ENCODE data around the gene TEX101.
"Not testable (repeated sequence)": the region's sequence is repeated elsewhere in the genome, so short reads cannot be mapped to it uniquely, and the experiment has no call there.

Gene TEX101

DNA sequence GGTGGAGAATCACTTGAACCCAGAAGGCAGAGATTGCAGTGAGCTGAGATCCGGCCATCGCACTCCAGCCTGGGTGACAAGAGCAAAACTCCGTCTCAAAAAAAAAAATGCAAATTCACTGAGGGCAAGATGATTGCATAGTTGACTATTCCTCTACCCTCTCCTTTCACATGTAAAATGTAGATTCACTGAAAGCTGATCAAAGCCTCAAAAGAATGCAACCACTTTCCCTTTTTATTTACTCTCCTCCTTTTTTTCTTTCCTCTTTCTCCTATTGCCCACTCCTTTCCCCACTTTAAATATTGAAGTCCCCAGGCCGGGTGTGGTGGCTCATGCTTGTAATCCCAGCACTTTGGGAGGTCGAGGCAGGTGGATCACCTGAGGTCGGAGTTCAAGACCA lies 6.3 kb downstream of the TEX101 start:
- DNase-seq (ENCODE audit: low read depth) = no peak

DNA sequence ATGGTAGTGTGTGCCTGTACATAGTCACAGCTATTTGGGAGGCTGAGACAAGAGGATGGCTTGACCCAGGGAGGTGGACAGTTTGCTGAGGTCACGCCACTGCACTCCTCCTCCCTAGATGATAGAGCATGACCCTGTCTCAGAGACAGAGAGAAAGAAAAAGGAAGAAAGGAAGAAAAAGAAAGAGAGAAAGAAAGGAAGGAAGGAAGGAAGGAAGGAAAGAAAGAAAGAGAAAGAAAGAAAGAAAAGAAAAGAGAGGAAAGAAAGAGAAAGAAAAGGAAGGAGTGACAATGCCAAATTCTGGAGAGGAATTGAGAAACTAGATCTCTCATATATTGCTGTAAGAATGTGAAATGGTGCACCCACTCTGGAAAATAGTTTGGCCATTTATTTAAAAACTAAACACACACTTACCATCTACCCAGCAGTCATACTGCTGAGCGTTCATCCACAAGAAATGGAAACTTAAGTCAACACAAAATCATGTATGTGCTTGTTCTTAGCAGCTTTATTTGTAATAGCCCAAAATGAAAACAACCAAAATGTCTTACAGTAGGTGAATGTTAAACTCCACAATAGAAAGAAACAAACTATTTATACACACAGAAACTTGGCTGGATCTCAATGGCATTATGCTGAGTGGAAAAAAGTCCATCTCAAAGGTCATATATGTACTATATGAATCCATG lies 7.5 kb downstream of the TEX101 start:
- no peak for DNase-seq (ENCODE audit: low read depth)

DNA sequence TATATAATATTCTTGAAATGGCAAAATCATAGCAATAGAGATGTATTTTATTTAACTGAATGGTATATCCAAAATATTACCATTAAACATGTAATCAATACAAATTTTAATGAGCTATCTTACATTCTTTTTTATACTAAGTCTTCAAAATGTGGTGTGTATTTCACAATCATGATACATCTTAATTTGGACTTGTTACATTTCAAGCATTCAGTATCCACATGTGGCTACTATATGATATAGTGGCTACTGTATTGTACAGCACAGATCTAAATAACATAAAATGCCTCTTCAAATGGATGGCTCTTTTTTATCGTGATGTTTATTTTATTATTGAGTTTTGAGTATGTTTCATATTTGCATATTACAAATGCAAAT lies 8.0 kb downstream of the TEX101 start:
- no peak for DNase-seq (ENCODE audit: low read depth)

DNA sequence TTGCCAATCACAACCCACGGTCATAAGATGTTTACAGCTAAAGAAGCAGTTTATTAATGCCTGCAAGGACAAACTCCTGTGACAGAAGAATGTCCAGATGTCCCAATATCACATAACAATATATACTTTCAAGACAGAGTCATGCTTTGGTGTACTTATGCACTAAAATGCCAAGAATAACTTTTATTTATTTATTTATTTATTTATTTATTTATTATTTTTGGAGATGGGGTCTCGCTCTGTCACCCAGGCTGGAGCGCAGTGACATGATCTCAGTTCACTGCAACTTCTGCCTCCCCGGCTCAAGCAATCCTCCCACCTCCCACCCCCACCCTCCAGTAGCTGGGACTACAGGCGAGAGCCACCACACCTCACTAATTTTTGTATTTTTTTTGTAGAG lies 9.1 kb downstream of the TEX101 start:
- DNase-seq (ENCODE audit: low read depth) = no peak

DNA sequence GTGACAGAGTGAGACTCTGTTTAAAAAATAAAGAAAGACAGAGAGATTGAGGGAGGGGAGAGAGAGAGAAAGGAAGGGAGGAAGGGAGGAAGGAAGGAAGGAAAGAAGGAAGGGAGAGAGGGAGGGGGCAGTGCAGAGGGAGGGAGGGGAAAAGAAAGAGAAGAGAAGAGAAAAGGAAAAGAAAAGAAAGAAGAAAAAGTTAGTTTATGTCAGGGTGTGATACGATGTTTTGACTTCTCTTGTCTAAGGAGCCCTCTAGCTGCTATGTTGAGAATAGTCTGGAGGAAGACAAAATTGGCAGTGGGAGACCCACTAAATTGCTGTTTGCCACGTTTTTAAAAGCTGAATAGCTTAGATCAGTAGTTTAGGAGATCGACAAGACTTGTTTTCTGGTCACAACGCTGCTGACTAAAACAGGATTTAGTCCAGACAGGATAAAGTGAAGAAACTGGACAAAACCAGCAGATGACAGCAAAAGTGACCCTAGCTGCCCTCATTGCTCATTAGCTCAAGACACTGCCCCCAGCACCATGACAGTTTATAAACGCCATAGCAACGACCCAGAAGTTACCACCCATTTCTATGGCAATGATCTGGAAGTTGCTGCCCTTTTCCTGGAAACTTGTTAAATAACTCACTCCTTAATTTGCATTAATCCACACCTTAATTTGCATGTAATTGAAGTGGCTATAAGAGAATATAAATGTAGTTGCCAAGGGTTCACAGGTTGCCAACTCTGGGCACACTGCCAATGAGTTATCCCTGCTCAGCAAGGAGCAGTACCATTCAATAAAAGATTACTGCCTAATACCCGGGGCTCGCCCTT lies 11.1 kb downstream of the TEX101 start:
- DNase-seq (ENCODE audit: low read depth) = no peak

DNA sequence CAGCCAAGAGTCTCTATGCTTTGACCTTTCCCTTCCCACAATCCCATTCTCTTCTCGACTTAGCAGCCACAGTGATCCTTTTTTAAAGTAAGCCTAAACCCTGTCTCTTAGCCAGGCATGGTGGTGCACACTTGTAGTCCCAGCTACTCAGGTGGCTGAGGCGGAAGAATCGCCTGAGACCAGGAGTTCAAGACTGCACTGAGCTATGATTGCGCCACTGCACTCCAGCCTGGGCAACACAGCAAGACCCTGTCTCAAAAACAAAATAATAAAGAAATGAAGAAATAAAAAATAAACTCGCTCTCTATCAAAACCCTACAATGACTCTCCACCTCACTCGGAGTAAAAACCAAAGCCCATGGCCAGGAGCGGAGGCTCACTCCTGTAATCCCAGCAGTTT lies 14.7 kb downstream of the TEX101 start:
- no peak for DNase-seq (ENCODE audit: low read depth)

DNA sequence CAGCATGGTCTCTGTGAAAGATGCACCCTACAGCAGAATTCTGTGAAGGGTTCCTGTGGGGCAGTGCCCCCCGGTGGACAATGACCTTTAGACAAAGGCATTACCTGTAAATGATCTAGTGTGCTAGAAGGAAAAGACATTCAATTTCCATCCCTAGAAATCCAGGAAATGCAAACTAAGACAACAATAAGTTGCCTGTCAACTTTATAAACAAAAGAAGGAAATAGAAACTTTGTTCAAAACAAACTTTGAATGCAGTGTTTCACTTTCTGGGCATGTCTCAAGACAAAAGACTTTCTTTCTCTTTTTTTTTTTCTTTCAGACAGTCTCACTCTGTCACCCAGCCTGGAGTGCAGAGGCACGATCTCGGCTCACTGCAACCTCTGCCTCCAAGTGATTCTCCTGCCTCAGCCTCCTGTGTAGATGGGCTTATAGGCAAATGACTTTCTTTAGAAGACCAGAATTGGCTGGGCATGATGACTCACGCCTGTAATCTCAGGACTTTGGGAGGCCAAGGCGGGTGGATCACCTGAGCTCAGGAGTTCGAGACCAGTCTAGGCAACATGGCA lies 15.5 kb downstream of the TEX101 start:
- no peak for DNase-seq (ENCODE audit: low read depth)

DNA sequence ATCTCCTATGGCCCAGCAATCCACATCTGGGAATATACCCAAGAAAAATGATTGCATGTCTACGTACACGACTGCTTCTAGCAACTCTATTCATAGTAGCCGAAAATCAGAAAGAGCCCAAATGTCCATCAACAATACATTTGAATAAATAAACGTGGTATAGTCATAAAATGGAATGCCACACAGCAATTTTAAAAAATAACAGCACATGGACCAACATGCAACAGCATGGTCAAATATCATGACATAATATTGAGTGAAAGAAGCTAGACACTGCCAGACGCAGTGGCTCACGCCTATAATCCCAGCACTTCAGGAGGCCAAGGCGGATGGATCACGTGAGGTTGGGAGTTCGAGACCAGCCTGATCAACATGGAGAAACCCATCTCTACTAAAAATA lies 16.3 kb downstream of the TEX101 start:
- no peak for DNase-seq (ENCODE audit: low read depth)

DNA sequence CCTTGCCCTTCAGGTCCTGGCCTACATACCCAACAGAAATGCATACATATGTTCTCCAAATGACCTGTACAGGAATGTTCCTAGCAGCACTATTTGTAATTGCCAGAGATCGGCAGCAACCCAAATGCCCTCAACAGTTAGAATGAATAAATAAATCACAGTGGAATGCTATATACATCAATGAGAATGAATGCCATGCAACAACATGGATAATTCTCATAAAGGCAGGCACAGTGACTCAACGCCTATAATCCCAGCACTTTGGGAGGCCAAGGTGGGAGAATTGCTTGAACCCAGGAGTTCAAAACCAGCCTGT lies 18.6 kb downstream of the TEX101 start:
- no peak for DNase-seq (ENCODE audit: low read depth)

DNA sequence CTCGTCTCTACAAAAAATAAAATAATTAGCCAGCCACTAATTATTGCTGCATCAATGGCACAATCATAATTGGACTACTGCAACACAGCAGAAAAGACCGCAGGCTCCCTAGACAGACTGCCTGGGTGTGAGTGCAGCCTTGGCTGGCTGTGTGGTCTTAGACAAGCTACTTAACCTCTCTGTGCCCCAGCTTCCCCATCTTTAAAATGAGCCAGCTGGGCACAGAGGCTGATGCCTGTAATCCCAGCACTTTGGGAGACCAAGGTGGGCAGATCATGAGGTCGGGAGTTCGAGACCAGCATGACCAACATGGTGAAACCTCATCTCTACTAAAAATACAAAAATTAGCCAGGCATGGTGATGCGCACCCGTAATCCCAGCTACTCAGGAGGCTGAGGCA lies 19.0 kb downstream of the TEX101 start:
- DNase-seq (ENCODE audit: low read depth) = no peak

DNA sequence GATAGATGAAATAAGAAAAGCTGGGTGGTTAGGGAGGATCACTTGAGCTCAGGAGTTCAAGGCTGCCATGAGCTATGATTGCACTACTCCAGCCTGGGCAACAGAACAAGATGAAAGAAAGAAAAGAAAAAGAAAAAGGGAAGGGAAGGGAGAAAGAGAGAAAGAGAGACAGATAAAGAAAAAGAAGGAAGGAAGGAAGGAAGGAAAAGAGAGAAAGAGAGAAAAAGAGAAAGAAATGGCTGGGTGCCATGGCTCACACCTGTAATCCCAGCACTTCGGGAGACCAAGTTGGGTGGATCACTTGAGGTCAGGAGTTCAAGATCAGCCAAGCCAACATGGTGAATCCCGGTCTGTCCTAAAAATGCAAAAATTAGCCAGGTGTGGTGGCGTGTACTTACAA lies 21.1 kb downstream of the TEX101 start:
- DNase-seq (ENCODE audit: low read depth) = no peak

DNA sequence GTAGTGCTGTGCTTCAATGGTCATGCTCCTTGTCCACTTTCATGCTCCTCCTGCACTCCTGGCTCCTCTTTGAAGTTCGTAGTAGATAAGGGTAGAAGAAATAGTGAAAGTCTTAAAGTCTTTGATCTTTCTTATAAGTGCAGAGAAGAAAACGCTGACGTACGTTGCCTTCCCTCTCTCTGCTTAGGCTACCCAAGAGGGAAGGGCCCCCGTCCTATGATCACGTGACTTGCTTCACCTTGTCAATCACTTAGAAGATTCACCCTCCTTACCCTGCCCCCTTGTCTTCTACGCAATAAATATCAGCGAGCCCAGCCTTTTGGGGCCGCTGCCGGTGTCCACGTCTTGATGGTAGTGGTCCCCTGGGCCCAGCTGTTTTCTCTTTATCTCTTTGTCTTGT lies 22.6 kb downstream of the TEX101 start:
- DNase-seq (ENCODE audit: low read depth) = not testable (repeated sequence)

DNA sequence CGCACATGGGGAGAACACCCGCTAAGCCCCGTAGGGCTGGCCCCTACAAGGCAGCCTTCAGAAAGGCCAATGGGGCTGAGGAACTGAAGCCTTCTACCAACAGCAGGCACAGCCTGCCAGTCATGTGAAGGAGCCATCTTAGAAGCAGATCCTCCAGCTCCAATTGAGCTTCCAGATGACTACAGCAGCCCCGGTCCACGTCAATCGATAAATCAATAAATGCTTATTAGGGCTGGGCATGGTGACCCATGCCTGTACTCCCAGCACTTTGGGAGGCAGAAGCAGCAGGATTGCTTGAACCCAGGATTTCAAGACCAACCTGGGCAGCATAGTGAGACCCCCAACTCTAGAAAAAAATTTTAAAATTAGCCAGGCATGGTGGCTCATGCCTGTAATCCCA lies 23.0 kb downstream of the TEX101 start:
- no peak for DNase-seq (ENCODE audit: low read depth)

DNA sequence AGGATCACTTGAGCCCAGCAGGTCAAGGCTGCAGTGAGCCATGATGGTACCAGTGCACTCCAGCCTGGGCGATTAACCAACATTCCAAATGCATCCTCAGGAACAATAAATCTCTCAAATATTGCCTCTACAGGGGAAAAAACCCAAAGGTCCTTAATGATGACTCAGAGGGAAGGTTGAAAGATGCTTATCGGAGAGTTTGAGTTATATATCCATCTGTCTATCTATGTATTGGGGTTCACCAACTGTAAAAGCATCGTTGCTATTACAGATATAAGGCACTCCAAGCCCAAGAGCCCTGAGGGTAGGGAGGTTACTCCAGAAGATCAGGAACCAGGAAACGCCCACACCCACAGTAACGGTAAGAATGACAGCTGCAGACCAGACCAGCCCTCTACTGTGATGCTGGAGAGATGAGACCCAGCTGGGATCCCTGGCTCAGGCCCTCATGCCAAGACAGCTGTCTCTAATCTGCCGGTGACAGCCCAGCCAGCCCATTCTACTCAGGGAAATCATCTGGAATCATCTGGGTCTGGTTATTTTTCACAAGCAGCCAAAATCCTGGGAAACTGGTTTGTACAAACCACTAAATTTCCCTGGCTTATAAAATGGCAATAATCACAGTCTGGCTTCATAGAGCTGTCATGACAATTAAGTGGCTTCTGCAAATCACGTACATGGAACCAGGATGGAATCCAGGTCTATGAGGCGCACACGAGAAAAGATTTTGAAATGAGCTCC lies 23.8 kb downstream of the TEX101 start:
- DNase-seq (ENCODE audit: low read depth) = peak; percentile 97

DNA sequence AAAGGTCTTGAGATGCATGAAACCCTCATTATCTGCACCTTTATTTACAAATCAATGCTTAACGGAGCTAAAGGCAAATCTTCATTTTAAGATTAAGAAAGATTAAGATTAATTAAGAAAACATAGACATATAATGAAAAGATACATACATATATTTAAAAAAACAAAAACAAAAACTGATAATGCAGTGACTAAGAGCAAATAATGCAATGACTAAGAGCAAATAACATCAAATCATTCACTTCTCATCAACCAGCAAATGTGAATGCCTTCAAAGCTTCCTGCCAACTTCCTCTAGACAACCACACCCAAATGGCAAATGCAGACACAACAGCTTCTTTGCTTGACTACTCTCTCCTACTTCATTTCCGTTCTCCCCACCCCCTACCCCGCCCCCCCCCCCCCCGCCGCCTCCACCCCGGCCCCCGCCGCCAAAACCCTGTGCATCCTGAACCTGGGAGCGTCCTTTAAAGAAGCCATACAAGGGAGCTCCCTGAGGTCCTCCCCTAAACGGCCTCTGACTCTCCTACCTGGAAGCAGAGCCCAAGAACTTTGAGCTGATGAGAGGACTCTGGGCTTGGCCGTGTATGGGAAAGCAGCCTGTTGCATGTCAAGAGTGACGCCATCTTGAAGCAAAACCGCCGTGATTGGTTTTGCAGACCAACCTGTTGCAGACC lies 24.5 kb downstream of the TEX101 start:
- peak; percentile 65 for DNase-seq (ENCODE audit: low read depth)

DNA sequence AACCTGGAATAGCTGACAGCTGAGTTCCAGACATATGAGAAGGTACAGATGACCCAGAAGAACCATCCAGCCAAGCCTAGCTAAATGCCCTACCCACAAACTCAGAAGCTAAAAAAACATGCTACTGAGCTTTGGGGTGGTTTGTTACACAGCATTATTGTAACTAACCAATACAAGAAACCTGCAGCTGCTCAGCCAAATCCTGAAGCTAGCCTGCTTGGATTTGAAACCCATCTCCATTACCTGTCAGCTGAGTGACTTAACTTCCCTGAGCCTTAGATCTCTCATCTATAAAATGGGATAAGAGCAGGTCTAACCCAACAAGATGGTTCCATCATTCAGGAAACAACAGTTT lies 25.0 kb downstream of the TEX101 start:
- no peak for DNase-seq (ENCODE audit: low read depth)

DNA sequence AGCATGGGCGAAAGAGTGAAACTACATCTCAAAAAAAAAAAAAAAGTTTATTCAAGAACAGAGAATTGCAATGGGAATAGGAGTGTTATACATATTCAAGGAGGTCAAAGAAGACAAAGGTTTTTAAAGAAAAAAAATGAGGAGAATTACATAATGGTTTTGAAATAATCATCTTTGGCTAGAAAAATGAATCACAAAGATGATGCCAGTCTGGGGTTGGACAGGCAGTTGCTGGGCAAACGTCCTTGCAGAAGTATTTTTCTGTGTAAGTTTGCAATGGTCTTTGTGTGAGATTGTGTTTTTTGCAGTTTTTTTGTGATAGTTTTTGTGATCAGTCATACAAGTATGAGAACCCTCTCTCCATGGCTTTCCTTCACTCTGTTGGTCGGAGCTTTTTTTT lies 27.0 kb downstream of the TEX101 start:
- DNase-seq (ENCODE audit: low read depth) = no peak

DNA sequence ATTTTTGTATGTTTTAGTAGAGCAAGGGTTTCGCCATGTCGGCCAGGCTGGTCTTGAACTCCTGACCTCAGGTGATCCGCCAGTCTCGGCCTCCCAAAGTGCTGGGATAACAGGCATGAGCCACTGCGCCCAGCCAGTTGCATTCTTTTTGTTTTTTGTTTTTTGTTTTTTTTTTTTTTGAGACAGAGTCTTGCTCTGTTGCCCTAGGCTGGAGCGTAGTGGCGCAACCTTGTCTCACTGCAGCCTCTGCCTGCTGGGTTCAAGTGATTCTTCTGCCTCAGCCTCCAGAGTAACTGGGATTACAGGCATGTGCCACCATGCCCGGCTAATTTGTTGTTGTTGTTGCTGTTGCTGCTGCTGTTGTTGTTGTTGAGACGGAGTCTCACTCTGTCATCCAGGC lies 29.4 kb downstream of the TEX101 start:
- DNase-seq (ENCODE audit: low read depth) = not testable (repeated sequence)

DNA sequence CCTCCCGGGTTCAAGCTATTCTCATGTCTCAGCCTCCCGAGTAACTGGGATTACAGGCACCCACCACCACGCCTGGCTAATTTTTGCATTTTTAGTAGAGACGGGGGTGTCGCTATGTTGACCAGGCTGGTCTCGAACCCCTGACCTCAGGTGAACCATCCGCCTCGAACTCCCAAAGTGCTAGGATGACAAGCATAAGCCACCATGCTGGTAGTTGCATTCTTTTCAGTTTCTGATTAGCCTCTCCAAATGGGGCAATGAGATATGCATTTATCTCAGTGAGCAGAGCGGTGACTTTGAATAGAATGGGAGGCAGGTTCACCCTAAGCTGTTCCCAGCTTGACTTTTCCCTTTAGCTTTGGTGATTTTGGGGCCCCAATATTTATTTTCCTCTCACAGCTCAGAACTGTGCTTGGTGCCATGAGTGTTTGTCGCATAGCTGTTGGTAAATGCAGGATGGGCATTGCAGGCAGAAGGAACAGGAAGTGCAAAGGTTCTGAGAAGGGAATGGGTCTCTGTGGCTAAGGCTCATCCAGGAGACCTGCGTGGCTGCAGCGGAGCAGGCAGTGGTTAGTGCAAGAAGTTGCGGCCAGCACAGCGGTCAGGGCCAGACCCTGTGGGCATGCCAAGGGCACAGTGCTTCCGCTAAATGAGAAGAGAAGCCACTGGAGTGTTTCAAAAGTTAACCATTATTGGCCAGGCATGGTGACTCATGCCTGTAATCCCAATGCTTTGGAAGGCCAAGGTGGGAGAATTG lies 30.0 kb downstream of the TEX101 start:
- DNase-seq (ENCODE audit: low read depth) = no peak

DNA sequence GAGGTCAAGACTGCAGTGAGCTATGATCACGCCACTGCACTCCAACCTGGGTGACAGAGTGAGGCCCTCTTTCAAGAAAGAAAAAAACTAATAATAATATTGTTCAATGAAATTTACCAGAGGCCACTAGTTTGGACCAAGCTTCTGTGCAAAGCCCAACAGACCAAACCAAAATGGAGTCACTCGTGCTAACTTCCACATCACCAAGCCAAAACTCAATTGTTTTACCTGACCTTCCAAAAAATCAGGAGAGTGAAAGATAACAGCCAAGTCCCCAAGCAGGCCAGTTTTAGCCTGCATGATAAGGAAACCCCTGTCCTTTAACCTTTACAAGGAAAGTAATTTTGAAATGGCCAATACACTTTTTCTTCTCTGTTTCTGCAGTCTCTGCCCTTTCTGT lies 30.7 kb downstream of the TEX101 start:
- no peak for DNase-seq (ENCODE audit: low read depth)

DNA sequence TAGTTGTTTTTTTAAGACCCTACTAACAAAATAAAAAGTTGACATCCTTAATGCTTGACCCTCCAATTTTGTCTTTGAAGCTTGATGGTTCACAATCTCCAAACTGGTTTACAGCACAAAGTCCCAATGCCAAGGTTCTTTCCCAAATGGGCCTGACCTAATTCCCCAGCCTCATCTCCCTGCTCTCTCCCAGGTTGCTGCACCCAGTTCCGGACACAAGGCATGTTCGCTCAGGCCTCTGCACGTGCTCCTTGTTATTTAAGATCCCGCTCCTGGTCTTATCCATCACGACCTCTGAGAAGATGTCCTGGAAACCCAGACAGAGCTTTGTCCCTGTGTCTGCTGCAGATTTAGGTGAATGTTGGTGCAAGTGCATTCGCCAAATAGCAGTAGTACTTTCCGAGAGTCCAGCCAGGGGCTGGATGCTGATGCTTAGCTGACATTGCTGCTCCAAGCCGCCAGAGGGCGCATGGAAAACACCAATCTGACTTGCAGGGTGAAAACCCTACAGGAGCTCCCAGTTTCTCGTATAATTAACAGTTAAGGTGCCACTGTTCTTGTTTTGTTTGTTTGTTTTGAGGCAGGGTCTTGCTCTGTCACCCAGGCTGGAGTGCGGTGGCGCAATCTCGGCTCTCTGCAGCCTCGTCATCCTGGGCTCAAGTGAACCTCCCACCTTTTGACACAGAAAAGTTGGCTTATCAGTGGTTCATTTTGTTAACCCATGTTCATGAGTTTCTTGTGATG lies 32.2 kb downstream of the TEX101 start:
- peak; percentile 44 for DNase-seq (ENCODE audit: low read depth)
